AG04450 (cell line): Measurements from ENCODE around the gene HACD4. TPM values are rescaled to one million over a fixed set of nuclear protein-coding genes. Genes with fewer than 3 reads are reported as not detected.
A peak's percentile ranks its signal among the peaks of the same experiment; 100 is the strongest.

ENCODE experiments used
- CTCF ChIA-PET: fragments of 300-600, 350-600 bp; formaldehyde crosslinking; extraction: SDS; loops from one replicate; lab custom pipeline; 2022; ENCODE audit warnings: antibody characterized with exemption, inconsistent platforms; lab: Charles Lee
- POLR2A ChIA-PET: fragments of 350-600 bp; formaldehyde crosslinking; extraction: SDS; loops from one replicate; lab custom pipeline; 2021; ENCODE audit warnings: antibody characterized with exemption, inconsistent platforms; lab: Yijun Ruan, JAX
- DNase-seq: peaks from one replicate; pipeline ENCODE4 v3.0.0-alpha.2; 2011; ENCODE audit warnings: low read depth, low spot score
- H3K27ac ChIP-seq: one replicate; pipeline ENCODE4 v1.5.1; 2012; ENCODE audit warnings: low read depth, low read length, control low read depth
- H3K27me3 ChIP-seq: one replicate; pipeline ENCODE4 v1.6.0; 2012; ENCODE audit warnings: low read length; ENCODE audit not compliant: control insufficient read depth, insufficient read depth
- H3K4me3 ChIP-seq: 2 replicates; pipeline ENCODE4 v1.5.1; 2011; ENCODE audit warnings: mild to moderate bottlenecking, low read depth, low read length, control low read depth
- H3K9me3 ChIP-seq: 2 replicates; pipeline ENCODE4 v1.5.1; 2012; ENCODE audit warnings: low read length; ENCODE audit not compliant: control insufficient read depth, insufficient read depth
- CTCF ChIP-seq: IDR thresholded peaks from 2 replicates; pipeline ENCODE4 v1.5.1; 2011; ENCODE audit warnings: low read depth, low read length, control low read depth, inconsistent platforms
- polyA plus RNA-seq: library from polyadenylated mRNA; depleted of rRNA; stranded (reverse); fragments of >200 nt; gene quantifications from 2 replicates; pipeline ENCODE4 v1.2.3, GENCODE V29; 2011

HACD4 gene
- polyA plus RNA-seq, 1 experiment, result 12.1 TPM

GRCh38 chr9:21070906-21071305 is 39.5 kb upstream of the HACD4 start:
- no peak for DNase-seq
- Histone ChIP-seq H3K27me3 (peaks cover 4% of the 10 kb centered on the region), H3K4me3 (no peak overlapping the region), H3K27ac (no peak overlapping the region), H3K9me3 (no peaks in the 10 kb centered on the region)
- CTCF ChIA-PET, result interaction anchor here (0.5 to 1.8 kb wide), 5 partner anchors 30 to 446 kb away, joined by 3 to 5 read pairs (median 4); partner anchors contain the start of gene HACD4
- POLR2A ChIA-PET, result no interaction called here
- TF ChIP-seq CTCF, result no peak

GRCh38 chr9:21070171-21070571 is 38.7 kb upstream of the HACD4 start:
- peak; percentile 95 for DNase-seq
- Histone ChIP-seq H3K9me3 (no peaks in the 10 kb centered on the region), H3K4me3 (peak overlapping the region; percentile 28), H3K27me3 (peaks cover under 1% of the 10 kb centered on the region), H3K27ac (no peak overlapping the region)
- peak; percentile 36 for TF ChIP-seq CTCF
- CTCF ChIA-PET, result interaction anchor here (0.5 to 1.8 kb wide), 5 partner anchors 30 to 445 kb away, joined by 3 to 5 read pairs (median 4); partner anchors contain the start of gene HACD4
- POLR2A ChIA-PET, result interaction anchor here (0.7 to 1.1 kb wide), 3 partner anchors 13 to 89 kb away, joined by 3 to 8 read pairs (median 6); no protein-coding TSS in a partner anchor

GRCh38 chr9:21060919-21061561 is 29.6 kb upstream of the HACD4 start:
- H3K27me3 ChIP-seq, result no peaks in the 10 kb centered on the region
- no peak for DNase-seq
- H3K27ac ChIP-seq, result no peak overlapping the region
- ChIA-PET POLR2A (no interaction called here), CTCF (no interaction called here)
- H3K4me3 ChIP-seq, result no peak overlapping the region
- H3K9me3 ChIP-seq, result no peaks in the 10 kb centered on the region
- 0 out of 2 replicates have a peak, but pooled peaks have one; percentile 5 for TF ChIP-seq CTCF

GRCh38 chr9:21056931-21057330 is 25.5 kb upstream of the HACD4 start:
- TF ChIP-seq CTCF, result no peak
- no peak overlapping the region for H3K4me3 ChIP-seq
- DNase-seq, result no peak
- H3K27me3 ChIP-seq, result no peaks in the 10 kb centered on the region
- POLR2A ChIA-PET, result interaction anchor here (0.7 to 1.0 kb wide), 2 partner anchors 13 to 76 kb away, joined by 3 to 6 read pairs; no protein-coding TSS in a partner anchor
- CTCF ChIA-PET, result no interaction called here
- no peak overlapping the region for H3K27ac ChIP-seq
- H3K9me3 ChIP-seq, result no peaks in the 10 kb centered on the region

- no peak overlapping the region for H3K4me3 ChIP-seq
- DNase-seq, result no peak
- no peak for TF ChIP-seq CTCF
- ChIA-PET POLR2A (no interaction called here), CTCF (no interaction called here)
- H3K27ac ChIP-seq, result no peak overlapping the region
- H3K27me3 ChIP-seq, result no peaks in the 10 kb centered on the region
- H3K9me3 ChIP-seq, result no peaks in the 10 kb centered on the region
Observed at GRCh38 chr9:21053851-21054250, 22.4 kb upstream of the HACD4 start.
